HG03175 (cell line): ENCODE measurements around the gene PIK3C2G.
"Not testable (repeated sequence)": the region's sequence is repeated elsewhere in the genome, so short reads cannot be mapped to it uniquely, and the experiment has no call there.

Source experiments
- ATAC-seq: cut with Tn5 transposase; IDR thresholded peaks from one replicate; pipeline ENCODE4 v1.9.1; 2021; ENCODE audit warnings: mild to moderate bottlenecking, moderate library complexity; ENCODE audit not compliant: unreplicated experiment

Gene PIK3C2G

GRCh38 chr12:18461758-18462157 lies 200.4 kb downstream of the PIK3C2G start:
- ATAC-seq, result no peak

- ATAC-seq, result no peak
Measured at GRCh38 chr12:18462442-18462841, 201.1 kb downstream of the PIK3C2G start.

GRCh38 chr12:18467620-18468245 lies 206.4 kb downstream of the PIK3C2G start:
- no peak for ATAC-seq

- no peak for ATAC-seq
Measured at GRCh38 chr12:18468246-18469075, 207.1 kb downstream of the PIK3C2G start.

GRCh38 chr12:18470251-18470650 lies 208.9 kb downstream of the PIK3C2G start:
- ATAC-seq, result no peak

GRCh38 chr12:18472304-18472703 lies 211.0 kb downstream of the PIK3C2G start:
- no peak for ATAC-seq

GRCh38 chr12:18472806-18473205 lies 211.5 kb downstream of the PIK3C2G start:
- ATAC-seq, result no peak

- no peak for ATAC-seq
Measured at GRCh38 chr12:18476861-18477260, 215.5 kb downstream of the PIK3C2G start.

- ATAC-seq, result no peak
Measured at GRCh38 chr12:18479256-18479655, 217.9 kb downstream of the PIK3C2G start.

- no peak for ATAC-seq
Measured at GRCh38 chr12:18482601-18483120, 221.3 kb downstream of the PIK3C2G start.

GRCh38 chr12:18483698-18484325 lies 222.5 kb downstream of the PIK3C2G start:
- no peak for ATAC-seq

- no peak for ATAC-seq
Measured at GRCh38 chr12:18486036-18486435, 224.7 kb downstream of the PIK3C2G start.

GRCh38 chr12:18487509-18487908 lies 226.2 kb downstream of the PIK3C2G start:
- no peak for ATAC-seq

- no peak for ATAC-seq
Measured at GRCh38 chr12:18492372-18493025, 231.2 kb downstream of the PIK3C2G start.

GRCh38 chr12:18496156-18496555 lies 234.8 kb downstream of the PIK3C2G start:
- ATAC-seq, result no peak

GRCh38 chr12:18500160-18500574 lies 238.8 kb downstream of the PIK3C2G start:
- not testable (repeated sequence) for ATAC-seq

- ATAC-seq, result not testable (repeated sequence)
Measured at GRCh38 chr12:18500736-18501135, 239.4 kb downstream of the PIK3C2G start.

GRCh38 chr12:18502422-18502968 lies 241.2 kb downstream of the PIK3C2G start:
- ATAC-seq, result no peak

- ATAC-seq, result no peak
Measured at GRCh38 chr12:18521461-18521860, 260.1 kb downstream of the PIK3C2G start.

GRCh38 chr12:18522806-18523205 lies 261.5 kb downstream of the PIK3C2G start:
- no peak for ATAC-seq

- not testable (repeated sequence) for ATAC-seq
Measured at GRCh38 chr12:18542497-18542896, 281.2 kb downstream of the PIK3C2G start.
